ENCODE measurements around the gene KCNJ9.

The KCNJ9 gene

DNA sequence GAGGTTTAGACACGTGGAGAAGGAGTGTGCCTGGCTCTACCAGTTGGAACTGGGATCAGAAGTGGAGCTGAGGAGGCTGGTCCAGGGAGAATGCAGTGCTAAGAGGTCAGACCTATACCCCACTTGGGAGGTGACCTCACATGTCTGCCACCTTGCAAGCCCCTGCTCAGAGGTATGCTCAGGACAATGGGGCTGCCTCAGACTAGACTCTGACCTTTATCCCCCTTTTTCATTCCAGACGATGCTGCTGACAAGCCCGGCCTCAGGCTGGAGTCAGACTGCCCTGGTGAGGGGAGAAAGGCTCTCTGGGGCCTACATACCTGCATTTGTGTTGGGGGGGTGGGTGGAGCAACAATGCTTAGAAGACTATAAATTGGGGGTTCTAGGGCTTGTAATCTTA is 16.6 kb upstream of the KCNJ9 start:
- Histone ChIP-seq H3K27me3 (replicated peaks; ENCODE audit: control insufficient read depth, insufficient read depth, low read length, poor library complexity, severe bottlenecking) (peaks cover 2% of the 10 kb centered on the region), H3K9me3 (ENCODE audit: control insufficient read depth, low read length) (no peaks in the 10 kb centered on the region), H3K36me3 (ENCODE audit: control insufficient read depth, insufficient read depth, low read length) (no peaks in the 10 kb centered on the region), H3K4me3 (ENCODE audit: insufficient read depth, low read depth, low read length, poor library complexity, severe bottlenecking) (no peak overlapping the region), H3K4me1 (ENCODE audit: control insufficient read depth, insufficient read depth, low read length, poor library complexity, severe bottlenecking) (no peaks in the 10 kb centered on the region), H3K27ac (ENCODE audit: insufficient read depth, low read length, poor library complexity, severe bottlenecking) (no peak overlapping the region)
- no peak for DNase-seq

- Histone ChIP-seq H3K27ac (ENCODE audit: insufficient read depth, low read length, poor library complexity, severe bottlenecking) (no peak overlapping the region), H3K36me3 (ENCODE audit: control insufficient read depth, insufficient read depth, low read length) (no peaks in the 10 kb centered on the region), H3K4me1 (ENCODE audit: control insufficient read depth, insufficient read depth, low read length, poor library complexity, severe bottlenecking) (peaks cover 9% of the 10 kb centered on the region), H3K4me3 (ENCODE audit: insufficient read depth, low read depth, low read length, poor library complexity, severe bottlenecking) (no peak overlapping the region), H3K9me3 (ENCODE audit: control insufficient read depth, low read length) (no peaks in the 10 kb centered on the region), H3K27me3 (replicated peaks; ENCODE audit: control insufficient read depth, insufficient read depth, low read length, poor library complexity, severe bottlenecking) (peaks cover 6% of the 10 kb centered on the region)
- DNase-seq = no peak
Observed at GRCh38 chr1:160066829-160067745, 14.3 kb upstream of the KCNJ9 start.

DNA sequence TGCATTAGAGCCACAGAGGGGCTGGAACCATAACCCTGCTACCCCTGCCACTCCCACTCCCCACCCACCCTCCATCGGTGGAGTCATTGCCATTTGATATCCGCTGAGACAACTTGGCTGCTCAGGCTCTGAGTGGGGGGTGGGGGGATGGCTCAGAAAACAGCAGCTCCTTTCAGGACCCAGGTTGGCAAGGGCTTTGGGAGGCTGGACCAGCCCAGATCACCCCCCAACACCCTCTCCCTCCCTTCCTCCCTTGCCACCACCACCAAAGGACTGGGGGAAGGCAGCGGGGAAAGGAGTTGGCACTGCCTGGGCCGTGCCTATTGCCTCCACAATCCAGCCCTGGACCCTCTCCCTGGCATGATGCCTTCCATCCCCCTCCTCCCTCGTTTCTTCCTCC is 13.1 kb upstream of the KCNJ9 start:
- Histone ChIP-seq H3K4me1 (ENCODE audit: control insufficient read depth, insufficient read depth, low read length, poor library complexity, severe bottlenecking) (peaks cover 9% of the 10 kb centered on the region), H3K4me3 (ENCODE audit: insufficient read depth, low read depth, low read length, poor library complexity, severe bottlenecking) (no peak overlapping the region), H3K36me3 (ENCODE audit: control insufficient read depth, insufficient read depth, low read length) (no peaks in the 10 kb centered on the region), H3K9me3 (ENCODE audit: control insufficient read depth, low read length) (no peaks in the 10 kb centered on the region), H3K27ac (ENCODE audit: insufficient read depth, low read length, poor library complexity, severe bottlenecking) (no peak overlapping the region), H3K27me3 (replicated peaks; ENCODE audit: control insufficient read depth, insufficient read depth, low read length, poor library complexity, severe bottlenecking) (peaks cover 6% of the 10 kb centered on the region)
- DNase-seq = no peak

GRCh38 chr1:160069460-160070231 is 11.7 kb upstream of the KCNJ9 start, which contains the start of gene KCNJ10:
TSS of gene KCNJ10 (minus strand) at chr1:160070160. CDS start at chr1:160042532, 27,628 bp downstream.
- Histone ChIP-seq H3K4me1 (ENCODE audit: control insufficient read depth, insufficient read depth, low read length, poor library complexity, severe bottlenecking) (peaks cover 9% of the 10 kb centered on the region), H3K9me3 (ENCODE audit: control insufficient read depth, low read length) (no peaks in the 10 kb centered on the region), H3K36me3 (ENCODE audit: control insufficient read depth, insufficient read depth, low read length) (no peaks in the 10 kb centered on the region), H3K27me3 (replicated peaks; ENCODE audit: control insufficient read depth, insufficient read depth, low read length, poor library complexity, severe bottlenecking) (peaks cover 6% of the 10 kb centered on the region), H3K27ac (ENCODE audit: insufficient read depth, low read length, poor library complexity, severe bottlenecking) (no peak within 1 kb of the TSS), H3K4me3 (ENCODE audit: insufficient read depth, low read depth, low read length, poor library complexity, severe bottlenecking) (peak within 1 kb of the TSS; percentile 56)
- DNase-seq = no peak

- DNase-seq = peak; percentile 20 to 54 (median 37)
- no peaks in the 10 kb centered on the region for H3K36me3 ChIP-seq (ENCODE audit: control insufficient read depth, insufficient read depth, low read length)
- no peaks in the 10 kb centered on the region for H3K9me3 ChIP-seq (ENCODE audit: control insufficient read depth, low read length)
- H3K27ac ChIP-seq (ENCODE audit: insufficient read depth, low read length, poor library complexity, severe bottlenecking) = no peak overlapping the region
- H3K27me3 ChIP-seq (replicated peaks; ENCODE audit: control insufficient read depth, insufficient read depth, low read length, poor library complexity, severe bottlenecking) = peaks cover 6% of the 10 kb centered on the region
- H3K4me3 ChIP-seq (ENCODE audit: insufficient read depth, low read depth, low read length, poor library complexity, severe bottlenecking) = peak overlapping the region; percentile 56
- H3K4me1 ChIP-seq (ENCODE audit: control insufficient read depth, insufficient read depth, low read length, poor library complexity, severe bottlenecking) = peaks cover 9% of the 10 kb centered on the region
Observed at GRCh38 chr1:160070243-160071163, 10.8 kb upstream of the KCNJ9 start.

DNA sequence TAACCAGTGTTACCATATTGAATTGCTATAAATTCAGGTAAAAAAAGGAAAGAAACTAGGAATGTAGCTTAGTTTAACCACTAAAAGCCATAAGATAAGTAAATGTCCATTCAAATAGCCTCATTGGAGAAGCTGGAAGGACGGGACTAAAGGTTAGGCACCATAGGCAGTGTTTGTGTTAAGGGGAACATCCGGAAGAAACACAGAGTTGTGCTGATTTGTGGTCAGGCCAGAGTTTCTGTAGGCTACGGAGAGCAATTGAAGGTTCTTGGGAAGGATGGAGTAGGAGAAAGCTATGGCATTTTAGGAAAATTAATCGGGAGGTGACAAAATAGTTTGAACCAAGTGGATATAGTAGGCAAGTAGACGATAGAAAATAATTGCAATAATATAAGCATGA is 10.0 kb upstream of the KCNJ9 start:
- H3K27me3 ChIP-seq (replicated peaks; ENCODE audit: control insufficient read depth, insufficient read depth, low read length, poor library complexity, severe bottlenecking) = peaks cover 6% of the 10 kb centered on the region
- no peak overlapping the region for H3K27ac ChIP-seq (ENCODE audit: insufficient read depth, low read length, poor library complexity, severe bottlenecking)
- no peak overlapping the region for H3K4me3 ChIP-seq (ENCODE audit: insufficient read depth, low read depth, low read length, poor library complexity, severe bottlenecking)
- H3K9me3 ChIP-seq (ENCODE audit: control insufficient read depth, low read length) = no peaks in the 10 kb centered on the region
- H3K36me3 ChIP-seq (ENCODE audit: control insufficient read depth, insufficient read depth, low read length) = no peaks in the 10 kb centered on the region
- H3K4me1 ChIP-seq (ENCODE audit: control insufficient read depth, insufficient read depth, low read length, poor library complexity, severe bottlenecking) = peaks cover 9% of the 10 kb centered on the region
- DNase-seq = no peak

DNA sequence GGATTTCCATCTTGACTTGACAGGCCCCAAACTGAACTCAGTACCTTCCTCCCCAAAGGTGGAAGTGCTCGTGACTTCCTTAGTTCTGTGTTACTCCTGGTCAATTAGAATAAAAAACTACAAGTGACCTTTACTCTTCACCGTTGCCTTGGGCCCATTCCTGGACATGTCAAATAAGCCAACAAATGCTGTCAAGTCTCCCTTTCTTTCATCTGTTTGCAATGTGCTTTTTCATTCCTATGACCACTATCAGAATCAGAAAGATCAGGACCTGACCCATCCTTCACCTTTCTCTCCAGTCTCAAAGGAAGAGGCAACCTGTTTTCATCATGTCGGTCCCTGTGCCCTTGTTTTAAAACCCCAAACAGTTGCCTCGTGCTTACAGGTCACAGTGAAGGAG is 6.5 kb upstream of the KCNJ9 start:
- Histone ChIP-seq H3K4me3 (ENCODE audit: insufficient read depth, low read depth, low read length, poor library complexity, severe bottlenecking) (no peak overlapping the region), H3K36me3 (ENCODE audit: control insufficient read depth, insufficient read depth, low read length) (no peaks in the 10 kb centered on the region), H3K4me1 (ENCODE audit: control insufficient read depth, insufficient read depth, low read length, poor library complexity, severe bottlenecking) (peaks cover 9% of the 10 kb centered on the region), H3K27me3 (replicated peaks; ENCODE audit: control insufficient read depth, insufficient read depth, low read length, poor library complexity, severe bottlenecking) (peaks cover 13% of the 10 kb centered on the region), H3K9me3 (ENCODE audit: control insufficient read depth, low read length) (no peaks in the 10 kb centered on the region), H3K27ac (ENCODE audit: insufficient read depth, low read length, poor library complexity, severe bottlenecking) (no peak overlapping the region)
- no peak for DNase-seq

- no peak overlapping the region for H3K4me3 ChIP-seq (ENCODE audit: insufficient read depth, low read depth, low read length, poor library complexity, severe bottlenecking)
Observed at GRCh38 chr1:160075836-160076235, 5.5 kb upstream of the KCNJ9 start.

GRCh38 chr1:160076295-160076694 is 5.0 kb upstream of the KCNJ9 start:
- no peaks in the 10 kb centered on the region for H3K36me3 ChIP-seq (ENCODE audit: control insufficient read depth, insufficient read depth, low read length)
- H3K4me1 ChIP-seq (ENCODE audit: control insufficient read depth, insufficient read depth, low read length, poor library complexity, severe bottlenecking) = no peaks in the 10 kb centered on the region
- H3K4me3 ChIP-seq (ENCODE audit: insufficient read depth, low read depth, low read length, poor library complexity, severe bottlenecking) = no peak overlapping the region
- peaks cover 22% of the 10 kb centered on the region for H3K27me3 ChIP-seq (replicated peaks; ENCODE audit: control insufficient read depth, insufficient read depth, low read length, poor library complexity, severe bottlenecking)
- H3K27ac ChIP-seq (ENCODE audit: insufficient read depth, low read length, poor library complexity, severe bottlenecking) = no peak overlapping the region
- no peaks in the 10 kb centered on the region for H3K9me3 ChIP-seq (ENCODE audit: control insufficient read depth, low read length)
- no peak for DNase-seq

More at GRCh38 chr1:160075836-160076235, 5.5 kb upstream of the KCNJ9 start:
- no peaks in the 10 kb centered on the region for H3K9me3 ChIP-seq (ENCODE audit: control insufficient read depth, low read length)
- no peak for DNase-seq
- no peaks in the 10 kb centered on the region for H3K36me3 ChIP-seq (ENCODE audit: control insufficient read depth, insufficient read depth, low read length)
- H3K27ac ChIP-seq (ENCODE audit: insufficient read depth, low read length, poor library complexity, severe bottlenecking) = no peak overlapping the region
- H3K4me1 ChIP-seq (ENCODE audit: control insufficient read depth, insufficient read depth, low read length, poor library complexity, severe bottlenecking) = peaks cover under 1% of the 10 kb centered on the region
- H3K27me3 ChIP-seq (replicated peaks; ENCODE audit: control insufficient read depth, insufficient read depth, low read length, poor library complexity, severe bottlenecking) = peaks cover 17% of the 10 kb centered on the region

All from effector memory CD4-positive, alpha-beta T cell (primary cell).